ENCODE data around the gene GJB1. TPM values are rescaled to one million over a fixed set of nuclear protein-coding genes. Genes with fewer than 3 reads are reported as not detected.

GJB1 gene
- total RNA-seq, 1 donor from 2014 or later = 1.7 TPM

DNA sequence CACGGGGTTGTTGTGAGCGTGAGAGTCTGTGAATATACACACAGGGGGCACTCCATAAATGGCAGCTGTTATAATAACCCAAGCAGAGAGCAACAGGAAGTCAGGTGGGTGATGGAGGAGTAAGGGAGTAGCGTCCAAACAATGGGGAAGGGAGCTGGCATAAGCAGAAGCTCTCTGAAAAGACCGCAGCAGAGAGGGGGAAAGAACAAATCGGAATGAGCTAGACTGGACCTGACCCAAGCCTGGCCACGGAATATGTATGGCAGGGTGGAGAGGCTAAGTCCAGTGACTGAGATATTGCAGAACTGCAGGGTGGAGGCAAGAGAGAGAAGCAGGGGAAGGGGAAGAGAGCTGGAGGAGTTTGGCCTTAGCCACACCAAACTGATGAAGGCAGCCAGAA lies 6.5 kb upstream of the GJB1 start:
- no peaks in the 10 kb centered on the region for H3K27me3 ChIP-seq (ENCODE audit: low read depth)

DNA sequence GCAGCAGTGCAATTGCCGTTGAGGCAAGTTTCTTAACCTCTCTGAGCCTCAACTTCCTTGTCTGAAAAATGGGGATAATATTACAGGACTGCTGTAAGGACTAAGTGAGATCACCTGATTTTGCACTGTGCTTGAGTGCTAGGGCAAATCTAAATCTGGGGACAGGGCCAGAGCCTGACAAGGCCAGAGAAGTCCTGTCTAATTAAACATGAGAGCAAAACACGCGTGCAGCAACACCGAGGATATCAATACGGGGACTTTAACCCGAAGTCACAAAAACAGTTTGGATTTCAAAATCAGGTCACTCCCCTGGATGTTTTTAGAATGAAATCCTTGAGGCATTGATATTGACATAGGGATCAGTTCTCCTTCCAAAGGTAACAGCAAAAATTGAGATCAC lies 5.7 kb upstream of the GJB1 start:
- Histone ChIP-seq H3K27ac (no peak overlapping the region), H3K4me3 (no peak overlapping the region), H3K4me1 (no peaks in the 10 kb centered on the region), H3K27me3 (ENCODE audit: low read depth) (no peaks in the 10 kb centered on the region), H3K9me3 (no peaks in the 10 kb centered on the region), H3K36me3 (no peaks in the 10 kb centered on the region)
- DNase-seq (no peak), ATAC-seq (no peak)
- TF ChIP-seq CTCF (IDR thresholded peaks at IDR 0.05) = no peak
- intact Hi-C loops (cut with DNase I) = no loop called here

More for the DNA sequence above, 6.5 kb upstream of the GJB1 start:
- Histone ChIP-seq H3K4me3 (no peak overlapping the region), H3K9me3 (no peaks in the 10 kb centered on the region), H3K4me1 (no peaks in the 10 kb centered on the region), H3K36me3 (no peaks in the 10 kb centered on the region), H3K27ac (no peak overlapping the region)
- ATAC-seq (peak in 1 of 2 donors; percentile 26), DNase-seq (no peak)
- intact Hi-C loops (cut with DNase I) = no loop called here
- no peak for TF ChIP-seq CTCF (IDR thresholded peaks at IDR 0.05)

GRCh38 chrX:71221145-71221544 lies 1.9 kb upstream of the GJB1 start:
- no peak for ATAC-seq
- Histone ChIP-seq H3K27ac (no peak overlapping the region), H3K4me3 (no peak overlapping the region), H3K27me3 (ENCODE audit: low read depth) (no peaks in the 10 kb centered on the region), H3K9me3 (no peaks in the 10 kb centered on the region), H3K4me1 (no peaks in the 10 kb centered on the region), H3K36me3 (no peaks in the 10 kb centered on the region)
- DNase-seq = no peak
- intact Hi-C loops (cut with DNase I) = no loop called here
- no peak for TF ChIP-seq CTCF (IDR thresholded peaks at IDR 0.05)

- TF ChIP-seq CTCF (IDR thresholded peaks at IDR 0.05) = no peak
- H3K9me3 ChIP-seq = no peaks in the 10 kb centered on the region
- DNase-seq (no peak), ATAC-seq (no peak)
- no peaks in the 10 kb centered on the region for H3K27me3 ChIP-seq (ENCODE audit: low read depth)
- H3K36me3 ChIP-seq = no peaks in the 10 kb centered on the region
- intact Hi-C loops (cut with DNase I) = no loop called here
- no peak overlapping the region for H3K4me3 ChIP-seq
- no peak overlapping the region for H3K27ac ChIP-seq
- H3K4me1 ChIP-seq = no peaks in the 10 kb centered on the region
These were observed 1.2 kb downstream of the GJB1 start for GRCh38 chrX:71224098-71224708.

GRCh38 chrX:71225009-71225408 lies 2.0 kb downstream of the GJB1 start:
- intact Hi-C loops (cut with DNase I) = no loop called here
- Histone ChIP-seq H3K4me3 (no peak overlapping the region), H3K4me1 (no peaks in the 10 kb centered on the region), H3K9me3 (no peaks in the 10 kb centered on the region), H3K27ac (no peak overlapping the region), H3K27me3 (ENCODE audit: low read depth) (no peaks in the 10 kb centered on the region), H3K36me3 (no peaks in the 10 kb centered on the region)
- no peak for DNase-seq
- no peak for ATAC-seq
- TF ChIP-seq CTCF (IDR thresholded peaks at IDR 0.05) = no peak
